ENCODE results near the gene PKD2L1. TPM values are rescaled to one million over a fixed set of nuclear protein-coding genes. Genes with fewer than 3 reads are reported as not detected.
A peak's percentile ranks its signal among the peaks of the same experiment; 100 is the strongest.

The PKD2L1 gene
- total RNA-seq, 4 donors from 2014 or later: not detected

GRCh38 chr10:100340948-100341847 is 11.2 kb upstream of the PKD2L1 start:
- H3K36me3 ChIP-seq: no peaks in the 10 kb centered on the region
- peak in 1 of 2 donors; percentile 21 for DNase-seq
- no peak overlapping the region for H3K27ac ChIP-seq
- no peak for TF ChIP-seq POLR2A (IDR thresholded peaks at IDR 0.05)
- TF ChIP-seq CTCF (IDR thresholded peaks at IDR 0.05): no peak
- no peaks in the 10 kb centered on the region for H3K9me3 ChIP-seq
- H3K4me1 ChIP-seq: peaks cover 0 to 2% of the 10 kb centered on the region in 2 donors
- WGBS, 2 donors: 72 to 73% methylated on average over 12 of the region's 12 CpGs
- no peak overlapping the region for H3K4me3 ChIP-seq (replicated peaks in 1 of 3)
- no peaks in the 10 kb centered on the region for H3K27me3 ChIP-seq
- intact Hi-C loops (cut with DNase I): no loop called here

- no peak overlapping the region for H3K4me3 ChIP-seq (replicated peaks in 1 of 3)
- no peaks in the 10 kb centered on the region for H3K27me3 ChIP-seq
- intact Hi-C loops (cut with DNase I): loop anchor here (2.0 kb wide), 1 partner anchor 94 kb away; no protein-coding TSS in a partner anchor
- H3K4me1 ChIP-seq: no peaks in the 10 kb centered on the region
- TF ChIP-seq POLR2A (IDR thresholded peaks at IDR 0.05): no peak
- TF ChIP-seq CTCF (IDR thresholded peaks at IDR 0.05): no peak
- H3K27ac ChIP-seq: no peak overlapping the region
- H3K36me3 ChIP-seq: no peaks in the 10 kb centered on the region
- DNase-seq: no peak
- no peaks in the 10 kb centered on the region for H3K9me3 ChIP-seq
- WGBS, 2 donors: 62 to 69% methylated on average over 5 of the region's 5 CpGs
These were observed 9.2 kb upstream of the PKD2L1 start for GRCh38 chr10:100339236-100339635.

- Histone ChIP-seq H3K36me3 (no peaks in the 10 kb centered on the region), H3K27ac (no peak overlapping the region), H3K9me3 (no peaks in the 10 kb centered on the region), H3K27me3 (no peaks in the 10 kb centered on the region), H3K4me3 (replicated peaks in 1 of 3) (no peak overlapping the region), H3K4me1 (no peaks in the 10 kb centered on the region)
- WGBS, 2 donors: 49 to 50% methylated on average over 4 of the region's 4 CpGs
- TF ChIP-seq CTCF (IDR thresholded peaks at IDR 0.05) (peak; percentile 78 to 91 (median 87)), POLR2A (IDR thresholded peaks at IDR 0.05) (no peak)
- intact Hi-C loops (cut with DNase I): loop anchor here (2.0 kb wide), 1 partner anchor 94 kb away; no protein-coding TSS in a partner anchor
- peak; percentile 71 to 78 for DNase-seq
These were observed 8.5 kb upstream of the PKD2L1 start for GRCh38 chr10:100338434-100339036.

- DNase-seq: no peak
- Histone ChIP-seq H3K4me1 (no peaks in the 10 kb centered on the region), H3K9me3 (no peaks in the 10 kb centered on the region), H3K4me3 (replicated peaks in 1 of 3) (no peak overlapping the region), H3K27ac (no peak overlapping the region), H3K36me3 (no peaks in the 10 kb centered on the region), H3K27me3 (no peaks in the 10 kb centered on the region)
- no peak for TF ChIP-seq CTCF (IDR thresholded peaks at IDR 0.05)
- no peak for TF ChIP-seq POLR2A (IDR thresholded peaks at IDR 0.05)
- intact Hi-C loops (cut with DNase I): no loop called here
- 81 to 84% methylated on average over 9 of the region's 9 CpGs for WGBS, 2 donors
These were observed 4.7 kb upstream of the PKD2L1 start for GRCh38 chr10:100334762-100335161.

All from thyroid gland (tissue), 4 donors.